ENCODE data around the gene ROR1.

ROR1 gene

GRCh38 chr1:64006276-64007051 lies 232.6 kb downstream of the ROR1 start:
- no peak for DNase-seq
- no peak overlapping the region for H3K4me3 ChIP-seq (ENCODE audit: low read length)
- H3K36me3 ChIP-seq (replicated peaks; ENCODE audit: insufficient read depth, low read length) = no peaks in the 10 kb centered on the region
- no peaks in the 10 kb centered on the region for H3K79me2 ChIP-seq (ENCODE audit: low read length)
- H2AFZ ChIP-seq (ENCODE audit: low read length) = no peak overlapping the region
- no peaks in the 10 kb centered on the region for H3K9me3 ChIP-seq (replicated peaks; ENCODE audit: insufficient read depth, low read length)
- H3K27me3 ChIP-seq (replicated peaks; ENCODE audit: insufficient read depth, low read length) = no peaks in the 10 kb centered on the region
- no peaks in the 10 kb centered on the region for H3K9me2 ChIP-seq (replicated peaks; ENCODE audit: insufficient read depth, low read length)
- TF ChIP-seq CTCF (IDR thresholded peaks at IDR 0.05; ENCODE audit: low read length) (no peak), EZH2phosphoT487 (IDR thresholded peaks at IDR 0.05; ENCODE audit: low read length) (no peak), EZH2 (optimal IDR thresholded peaks at IDR 0.05; ENCODE audit: low read depth, low read length) (no peak)
- H3K4me2 ChIP-seq (ENCODE audit: low read depth, low read length) = no peak overlapping the region
- no peak overlapping the region for H3K9ac ChIP-seq (ENCODE audit: low read length)
- no peak overlapping the region for H3K27ac ChIP-seq (ENCODE audit: low read length)
- H3F3A ChIP-seq (ENCODE audit: insufficient read depth, low read length) = no peaks in the 10 kb centered on the region
- H4K20me1 ChIP-seq (ENCODE audit: insufficient read depth, low read length) = no peaks in the 10 kb centered on the region
- H3K4me1 ChIP-seq (ENCODE audit: low read length) = no peaks in the 10 kb centered on the region

- no peak for DNase-seq
- Histone ChIP-seq H3K36me3 (replicated peaks; ENCODE audit: insufficient read depth, low read length) (no peaks in the 10 kb centered on the region), H2AFZ (ENCODE audit: low read length) (no peak overlapping the region), H3F3A (ENCODE audit: insufficient read depth, low read length) (no peaks in the 10 kb centered on the region), H3K27ac (ENCODE audit: low read length) (no peak overlapping the region), H3K79me2 (ENCODE audit: low read length) (no peaks in the 10 kb centered on the region), H3K4me2 (ENCODE audit: low read depth, low read length) (no peak overlapping the region), H3K27me3 (replicated peaks; ENCODE audit: insufficient read depth, low read length) (no peaks in the 10 kb centered on the region), H3K9me3 (replicated peaks; ENCODE audit: insufficient read depth, low read length) (no peaks in the 10 kb centered on the region), H3K4me1 (ENCODE audit: low read length) (no peaks in the 10 kb centered on the region), H3K9me2 (replicated peaks; ENCODE audit: insufficient read depth, low read length) (no peaks in the 10 kb centered on the region), H3K4me3 (ENCODE audit: low read length) (no peak overlapping the region), H3K9ac (ENCODE audit: low read length) (no peak overlapping the region), H4K20me1 (ENCODE audit: insufficient read depth, low read length) (no peaks in the 10 kb centered on the region)
- TF ChIP-seq EZH2phosphoT487 (IDR thresholded peaks at IDR 0.05; ENCODE audit: low read length) (no peak), CTCF (IDR thresholded peaks at IDR 0.05; ENCODE audit: low read length) (no peak), EZH2 (optimal IDR thresholded peaks at IDR 0.05; ENCODE audit: low read depth, low read length) (no peak)
Observed at GRCh38 chr1:64010316-64010715, 236.5 kb downstream of the ROR1 start.

GRCh38 chr1:64013395-64013794 lies 239.6 kb downstream of the ROR1 start:
- Histone ChIP-seq H4K20me1 (ENCODE audit: insufficient read depth, low read length) (no peaks in the 10 kb centered on the region), H3K9me3 (replicated peaks; ENCODE audit: insufficient read depth, low read length) (no peaks in the 10 kb centered on the region), H2AFZ (ENCODE audit: low read length) (no peak overlapping the region), H3K36me3 (replicated peaks; ENCODE audit: insufficient read depth, low read length) (no peaks in the 10 kb centered on the region), H3F3A (ENCODE audit: insufficient read depth, low read length) (no peaks in the 10 kb centered on the region), H3K79me2 (ENCODE audit: low read length) (no peaks in the 10 kb centered on the region), H3K4me2 (ENCODE audit: low read depth, low read length) (no peak overlapping the region), H3K27ac (ENCODE audit: low read length) (no peak overlapping the region), H3K4me3 (ENCODE audit: low read length) (no peak overlapping the region), H3K9me2 (replicated peaks; ENCODE audit: insufficient read depth, low read length) (no peaks in the 10 kb centered on the region), H3K9ac (ENCODE audit: low read length) (no peak overlapping the region), H3K27me3 (replicated peaks; ENCODE audit: insufficient read depth, low read length) (no peaks in the 10 kb centered on the region), H3K4me1 (ENCODE audit: low read length) (no peaks in the 10 kb centered on the region)
- no peak for DNase-seq
- TF ChIP-seq CTCF (IDR thresholded peaks at IDR 0.05; ENCODE audit: low read length) (no peak), EZH2 (optimal IDR thresholded peaks at IDR 0.05; ENCODE audit: low read depth, low read length) (no peak), EZH2phosphoT487 (IDR thresholded peaks at IDR 0.05; ENCODE audit: low read length) (no peak)
